Measurements from ENCODE around the gene PTRH2. TPM values are rescaled to one million over a fixed set of nuclear protein-coding genes. Genes with fewer than 3 reads are reported as not detected.

PTRH2 gene
- total RNA-seq (2021) = 40.4 and 40.8 TPM in 2 replicates
- long read RNA-seq, transcript PTRH2-201 (2 exons, 901 nt) = major isoform, 26 of 60 reads
- long read RNA-seq, transcript PTRH2-202 (3 exons, 2,246 nt) = minor isoform, 20 of 60 reads
- long read RNA-seq, partial matches to known transcripts = 2 of 60 reads
- long read RNA-seq, other reads (novel, unspliced or antisense) = 12 of 60 reads

DNA sequence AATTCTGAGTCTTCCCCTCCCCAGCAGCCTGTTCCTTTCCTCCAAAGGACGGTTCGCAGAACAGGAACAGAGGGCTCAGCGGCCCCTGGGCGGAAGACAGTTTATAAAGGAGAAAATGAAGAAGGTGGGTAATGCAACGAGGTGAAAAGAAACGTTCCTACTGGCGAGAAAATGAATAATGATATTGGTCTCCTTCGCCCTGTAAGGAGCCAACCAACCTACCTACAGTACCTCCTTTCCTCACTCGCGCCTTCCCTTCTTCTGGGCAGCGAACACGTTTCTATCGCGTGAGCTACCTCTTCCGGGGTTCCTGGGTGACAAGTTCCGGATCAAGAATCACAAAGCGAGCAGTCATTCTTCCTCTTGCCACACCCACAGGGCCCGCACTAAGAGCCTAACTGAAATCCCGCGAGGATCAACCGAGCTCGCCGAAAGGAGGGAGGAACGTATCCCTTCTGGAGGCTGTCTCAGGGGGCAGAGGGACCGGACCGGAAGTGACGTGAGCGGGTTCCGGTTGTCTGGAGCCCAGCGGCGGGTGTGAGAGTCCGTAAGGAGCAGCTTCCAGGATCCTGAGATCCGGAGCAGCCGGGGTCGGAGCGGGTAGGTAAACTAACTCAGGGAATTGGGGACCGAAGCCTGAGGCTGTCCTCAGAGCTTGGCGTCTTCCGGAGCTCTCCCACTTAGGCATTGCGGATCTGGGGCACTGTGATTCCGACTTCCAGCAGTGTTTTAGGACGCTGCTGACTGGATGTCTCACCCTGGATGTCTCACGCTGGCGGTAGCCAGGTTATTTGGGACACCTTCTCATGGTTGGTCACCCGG lies at the start of gene PTRH2, which contains the start of gene VMP1:
Gene PTRH2, minus strand, starts transcription at position 282 of the 822 bp plus-strand sequence. CDS start 9,452 bp downstream, outside the sequence.
Gene VMP1, plus strand, starts transcription at position 506 of the 822 bp plus-strand sequence. CDS start 23,793 bp downstream, outside the sequence.
- Histone ChIP-seq H3K79me2 (ENCODE audit: insufficient read depth, low read length) (peaks cover 44% of the 10 kb centered on the region), H2BK12ac (ENCODE audit: insufficient read length, low read depth, low read length) (no peak within 1 kb of the TSS), H2BK20ac (ENCODE audit: low read depth, low read length, poor library complexity, severe bottlenecking) (no peak within 1 kb of the TSS), H4K91ac (ENCODE audit: insufficient read length, low read depth, low read length) (no peak within 1 kb of the TSS), H3K79me1 (ENCODE audit: insufficient read depth, low read depth, low read length, poor library complexity, severe bottlenecking) (peaks cover 3% of the 10 kb centered on the region), H3K23ac (ENCODE audit: insufficient read length, low read depth, low read length) (no peak within 1 kb of the TSS), H3K56ac (ENCODE audit: insufficient read length, low read depth, low read length) (no peak within 1 kb of the TSS), H3K4ac (ENCODE audit: low read depth, low read length) (no peak within 1 kb of the TSS), H2BK5ac (ENCODE audit: insufficient read length, low read length) (no peak within 1 kb of the TSS), H3T11ph (ENCODE audit: low read length) (no peak within 1 kb of the TSS), H3K14ac (ENCODE audit: insufficient read depth, low read length) (peak within 1 kb of the TSS; percentile 68; the same call in 1 of the 2 replicates), H3K4me2 (ENCODE audit: insufficient read depth, insufficient read length, low read length) (peak within 1 kb of the TSS; percentile 93), H2BK15ac (ENCODE audit: low read depth, low read length) (no peak within 1 kb of the TSS), H3K9me3 (ENCODE audit: control insufficient read depth, low read depth, low read length) (no peaks in the 10 kb centered on the region), H3K23me2 (ENCODE audit: insufficient read length, low read depth, low read length, poor library complexity, severe bottlenecking) (peaks cover 10% of the 10 kb centered on the region), H3K9ac (ENCODE audit: extremely low read depth, insufficient read length, low read length) (peak within 1 kb of the TSS; percentile 93), H2AK5ac (ENCODE audit: insufficient read length, low read length) (no peak within 1 kb of the TSS), H4K5ac (ENCODE audit: insufficient read length, low read depth, low read length) (no peak within 1 kb of the TSS), H3K27ac (ENCODE audit: insufficient read length, low read depth, low read length) (peak within 1 kb of the TSS; percentile 71), H2AFZ (ENCODE audit: low read length) (peak within 1 kb of the TSS; percentile 35), H4K8ac (replicated peaks; ENCODE audit: insufficient read length, low read depth, low read length) (no peak within 1 kb of the TSS), H3K4me1 (ENCODE audit: insufficient read depth, low read length) (no peaks in the 10 kb centered on the region), H3K18ac (ENCODE audit: insufficient read length, low read depth, low read length) (peak within 1 kb of the TSS; percentile 68), H3K27me3 (ENCODE audit: insufficient read depth, low read length) (no peaks in the 10 kb centered on the region), H2BK120ac (ENCODE audit: low read depth, low read length, poor library complexity, severe bottlenecking) (no peak within 1 kb of the TSS), H4K20me1 (ENCODE audit: control insufficient read depth, insufficient read depth, insufficient read length) (no peaks in the 10 kb centered on the region)
- Mint-ChIP-seq H3K36me3 (ENCODE audit: insufficient read depth in 1 of 3, low read depth in 3 of 3) (peaks cover 12 to 24% (median 15%) of the 10 kb centered on the region in 3 experiments), H3K9me3 (no peaks in the 10 kb centered on the region), H3K27me3 (ENCODE audit: low read depth) (no peaks in the 10 kb centered on the region; the same call in 1 of the 2 replicates), H3K4me3 (peak within 1 kb of the TSS; percentile 97 to 98), H3K27ac (peak within 1 kb of the TSS; percentile 98 to 99 (median 99)), H3K4me1 (peaks cover 26 to 29% of the 10 kb centered on the region in 2 experiments)
- WGBS (ENCODE audit: extremely low coverage, insufficient read length, low lambda C conversion rate) = no CpG with 5 or more reads among the region's 45 CpGs
- TF ChIP-seq, protein P1, sequence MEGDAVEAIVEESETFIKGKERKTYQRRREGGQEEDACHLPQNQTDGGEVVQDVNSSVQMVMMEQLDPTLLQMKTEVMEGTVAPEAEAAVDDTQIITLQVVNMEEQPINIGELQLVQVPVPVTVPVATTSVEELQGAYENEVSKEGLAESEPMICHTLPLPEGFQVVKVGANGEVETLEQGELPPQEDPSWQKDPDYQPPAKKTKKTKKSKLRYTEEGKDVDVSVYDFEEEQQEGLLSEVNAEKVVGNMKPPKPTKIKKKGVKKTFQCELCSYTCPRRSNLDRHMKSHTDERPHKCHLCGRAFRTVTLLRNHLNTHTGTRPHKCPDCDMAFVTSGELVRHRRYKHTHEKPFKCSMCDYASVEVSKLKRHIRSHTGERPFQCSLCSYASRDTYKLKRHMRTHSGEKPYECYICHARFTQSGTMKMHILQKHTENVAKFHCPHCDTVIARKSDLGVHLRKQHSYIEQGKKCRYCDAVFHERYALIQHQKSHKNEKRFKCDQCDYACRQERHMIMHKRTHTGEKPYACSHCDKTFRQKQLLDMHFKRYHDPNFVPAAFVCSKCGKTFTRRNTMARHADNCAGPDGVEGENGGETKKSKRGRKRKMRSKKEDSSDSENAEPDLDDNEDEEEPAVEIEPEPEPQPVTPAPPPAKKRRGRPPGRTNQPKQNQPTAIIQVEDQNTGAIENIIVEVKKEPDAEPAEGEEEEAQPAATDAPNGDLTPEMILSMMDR (conservative IDR thresholded peaks at IDR 0.05) = no peak
- peak; percentile 100 for DNase-seq
